MV-4-11 (cell line): ENCODE data around the gene TRDMT1.
A peak's percentile ranks its signal among the peaks of the same experiment; 100 is the strongest.
"Not testable (repeated sequence)": the region's sequence is repeated elsewhere in the genome, so short reads cannot be mapped to it uniquely, and the experiment has no call there.

Experiments
- DNase-seq: peaks from one replicate; lab custom pipeline; 2025; lab: John Stamatoyannopoulos, UW

TRDMT1 gene

GRCh38 chr10:17128261-17128660 is 73.2 kb downstream of the TRDMT1 start:
- DNase-seq, result peak; percentile 85

- DNase-seq, result no peak
Measured at GRCh38 chr10:17126327-17126726, 75.1 kb downstream of the TRDMT1 start.

GRCh38 chr10:17125206-17125893 is 76.1 kb downstream of the TRDMT1 start:
- no peak for DNase-seq

GRCh38 chr10:17123961-17124360 is 77.5 kb downstream of the TRDMT1 start:
- DNase-seq, result no peak

- DNase-seq, result no peak
Measured at GRCh38 chr10:17122726-17123661, 78.5 kb downstream of the TRDMT1 start.

GRCh38 chr10:17122052-17122451 is 79.4 kb downstream of the TRDMT1 start:
- DNase-seq, result peak; percentile 58

GRCh38 chr10:17120694-17121093 is 80.8 kb downstream of the TRDMT1 start:
- DNase-seq, result no peak

GRCh38 chr10:17119845-17120244 is 81.6 kb downstream of the TRDMT1 start:
- DNase-seq, result no peak

- DNase-seq, result no peak
Measured at GRCh38 chr10:17116193-17116592, 85.3 kb downstream of the TRDMT1 start.

- no peak for DNase-seq
Measured at GRCh38 chr10:17115683-17116082, 85.8 kb downstream of the TRDMT1 start.

GRCh38 chr10:17114878-17115444 is 86.5 kb downstream of the TRDMT1 start:
- not testable (repeated sequence) for DNase-seq

GRCh38 chr10:17113889-17114540 is 87.5 kb downstream of the TRDMT1 start:
- DNase-seq, result no peak

- DNase-seq, result no peak
Measured at GRCh38 chr10:17113346-17113745, 88.1 kb downstream of the TRDMT1 start.

- DNase-seq, result no peak
Measured at GRCh38 chr10:17112566-17112965, 88.9 kb downstream of the TRDMT1 start.

GRCh38 chr10:17109475-17110207 is 91.8 kb downstream of the TRDMT1 start:
- peak; percentile 24 for DNase-seq

- peak; percentile 13 for DNase-seq
Measured at GRCh38 chr10:17109046-17109445, 92.4 kb downstream of the TRDMT1 start.

- DNase-seq, result no peak
Measured at GRCh38 chr10:17106991-17107390, 94.5 kb downstream of the TRDMT1 start.

GRCh38 chr10:17101910-17102266 is 99.6 kb downstream of the TRDMT1 start:
- no peak for DNase-seq

- no peak for DNase-seq
Measured at GRCh38 chr10:17101257-17101909, 100.1 kb downstream of the TRDMT1 start.

- no peak for DNase-seq
Measured at GRCh38 chr10:17100586-17100985, 100.9 kb downstream of the TRDMT1 start.

GRCh38 chr10:17098012-17098411 is 103.5 kb downstream of the TRDMT1 start:
- DNase-seq, result no peak
